A549 (cell line): ENCODE data around the gene FOXN4. TPM values are rescaled to one million over a fixed set of nuclear protein-coding genes. Genes with fewer than 3 reads are reported as not detected.

Source experiments
- ATAC-seq, 2 experiments: fragments of 200-7000 bp in 1 of 2; fragments of >200 bp in 1 of 2; cut with Nextera tagmentation in 1 of 2; cut with Tn5 transposase in 1 of 2; 3 replicates each; pipeline versions ENCODE4 v1.8.0 to v1.9.1; 2018 to 2020; ENCODE audit warnings: mild to moderate bottlenecking in 1 of 2, moderate library complexity in 1 of 2
- CTCF ChIA-PET: fragments of 300-600 bp; sonication (Branson Sonifier 250); formaldehyde crosslinking; extraction: SDS; loops from one replicate; lab custom pipeline; 2021; ENCODE audit warnings: antibody characterized with exemption, inconsistent platforms; lab: Yijun Ruan, JAX
- POLR2A ChIA-PET: fragments of 350-600 bp; formaldehyde crosslinking; extraction: SDS; loops from one replicate; lab custom pipeline; 2021; ENCODE audit warnings: antibody characterized with exemption, inconsistent platforms; lab: Yijun Ruan, JAX
- DNase-seq, 2 experiments: peaks; one replicate each; pipeline versions ENCODE4 v3.0.0 to v3.0.0-alpha.2; 2011 to 2016; ENCODE audit warnings: low read depth in 1 of 2, low spot score in 1 of 2
- FAIRE-seq: peaks from 2 replicates; lab custom pipeline; 2011; peaks lifted over from hg19 to GRCh38; lab: Jason Lieb, UNC
- H3K27ac ChIP-seq, 2 experiments: fragments of >200 bp; sonication (Bioruptor Twin); formaldehyde crosslinking; 3 replicates each; pipeline ENCODE4 v1.5.1; 2016 to 2017
- H3K4me1 ChIP-seq: fragments of >200 bp; sonication (Bioruptor Twin); formaldehyde crosslinking; 3 replicates; pipeline ENCODE4 v1.6.1; 2016
- H3K4me2 ChIP-seq: fragments of >200 bp; sonication (Bioruptor Twin); formaldehyde crosslinking; 3 replicates; pipeline ENCODE4 v1.6.1; 2016
- H3K4me3 ChIP-seq: fragments of >200 bp; sonication (Bioruptor Twin); formaldehyde crosslinking; 3 replicates; pipeline ENCODE4 v1.5.1; 2016
- H3K9me3 ChIP-seq: fragments of >200 bp; sonication (Bioruptor Twin); formaldehyde crosslinking; 3 replicates; pipeline ENCODE4 v1.6.1; 2016
- CBX8 ChIP-seq: fragments of 200-600 bp; sonication (generic); IDR thresholded peaks from 2 replicates; pipeline ENCODE4 v1.6.1; 2016
- GATA3 ChIP-seq: IDR thresholded peaks from 2 replicates; pipeline ENCODE4 v1.6.1; 2012; ENCODE audit warnings: borderline replicate concordance
- HEYL ChIP-seq: fragments of 250-450 bp; sonication (Bioruptor Pico); IDR thresholded peaks from 2 replicates; pipeline ENCODE4 v1.8.0; 2021; ENCODE audit warnings: mild to moderate bottlenecking, moderate library complexity
- KDM1A ChIP-seq: fragments of 200-600 bp; sonication (generic); IDR thresholded peaks from 2 replicates; pipeline ENCODE4 v1.6.1; 2016; ENCODE audit warnings: low read depth, mild to moderate bottlenecking
- MAFK ChIP-seq: fragments of 450-650 bp; IDR thresholded peaks from 2 replicates; pipeline ENCODE4 v1.6.1; 2014; ENCODE audit not compliant: partially characterized antibody
- SMC3 ChIP-seq: fragments of >200 bp; sonication (Bioruptor Twin); formaldehyde crosslinking; IDR thresholded peaks from 3 replicates; pipeline ENCODE4 v1.6.1; 2018; ENCODE audit warnings: inconsistent platforms
- TP53 ChIP-seq: fragments of 250-450 bp; sonication (Bioruptor Pico); IDR thresholded peaks from 2 replicates; pipeline ENCODE4 v1.5.0; 2021; ENCODE audit warnings: mild to moderate bottlenecking, moderate library complexity
- ZFP36 ChIP-seq: fragments of 450-650 bp; IDR thresholded peaks from 2 replicates; pipeline ENCODE4 v1.6.1; 2014; ENCODE audit warnings: borderline replicate concordance; ENCODE audit not compliant: partially characterized antibody
- ZSCAN20 ChIP-seq: fragments of 250-450 bp; sonication (Bioruptor Pico); IDR thresholded peaks from 2 replicates; pipeline ENCODE4 v1.8.0; 2022; ENCODE audit warnings: mild to moderate bottlenecking, moderate library complexity
- WGBS: methylation state at CpG from one replicate; pipeline ENCODE4 v1.1.6; 2017; ENCODE audit errors: missing lambda C conversion rate; 5-methylcytosine and 5-hydroxymethylcytosine counted together
- polyA plus RNA-seq, 4 experiments: library from polyadenylated mRNA; depleted of rRNA in 3 of 4; stranded (reverse); fragments of >200 nt; fragmentation: RNase III in 1 of 4; extraction: RNeasy Plus Mini Kit Qiagen cat#74134 plus additional on column Dnase treatment in 1 of 4; gene quantifications; 2 replicates in 3 of 4; 3 replicates in 1 of 4; pipeline ENCODE4 v1.2.3, GENCODE V29; 2011 to 2017
- TF ChIP-seq, protein P1 (sequence below): fragments of 450-650 bp; IDR thresholded peaks from 2 replicates; pipeline ENCODE4 v1.6.1; 2014; ENCODE audit warnings: antibody characterized with exemption
- TF ChIP-seq, protein P2 (sequence below): fragments of >200 bp; sonication (Bioruptor Twin); formaldehyde crosslinking; IDR thresholded peaks from 2 replicates; pipeline ENCODE4 v1.6.1; 2016
- TF ChIP-seq, protein P3 (sequence below): IDR thresholded peaks from 2 replicates; pipeline ENCODE4 v1.6.1; 2012; ENCODE audit warnings: low read depth, borderline replicate concordance
- TF ChIP-seq, protein P4 (sequence below): IDR thresholded peaks from 2 replicates; pipeline ENCODE4 v1.6.1; 2012

Gene FOXN4
- polyA plus RNA-seq, 2 of the 4 experiments (the other 2 are of a cell fraction) = 0.05 TPM; not detected in 1

DNA sequence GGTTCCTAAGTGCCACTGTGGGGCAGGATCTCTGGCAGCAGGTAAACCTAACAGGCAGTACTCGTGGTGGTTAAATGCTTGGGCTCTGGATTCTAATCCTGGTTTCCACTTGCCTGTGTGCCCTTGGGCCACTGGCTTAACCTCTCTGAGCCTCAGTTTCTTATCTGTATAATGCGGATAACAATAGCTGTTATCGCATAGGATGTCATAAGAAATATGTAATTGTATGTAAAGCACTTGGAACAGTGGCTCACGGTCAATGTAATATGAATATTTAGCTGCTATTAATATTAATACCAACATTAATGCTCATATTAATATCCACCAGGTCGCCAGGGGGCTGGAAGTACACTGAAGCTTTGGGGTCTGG is 16.8 kb downstream of the FOXN4 start:
- ChIA-PET POLR2A (no interaction called here), CTCF (interaction anchor here (0.6 to 2.7 kb wide), 2 partner anchors 10 to 885 kb away, joined by 3 to 15 read pairs; no protein-coding TSS in a partner anchor)
- H3K9me3 ChIP-seq = no peaks in the 10 kb centered on the region
- no peak for FAIRE-seq
- WGBS = 70% methylated on average over 5 of the region's 5 CpGs
- no peak overlapping the region for H3K27ac ChIP-seq
- ATAC-seq = no peak
- no peak overlapping the region for H3K4me2 ChIP-seq
- TF ChIP-seq KDM1A (no peak), ZFP36 (peak; percentile 24)
- no peak overlapping the region for H3K4me3 ChIP-seq
- no peaks in the 10 kb centered on the region for H3K4me1 ChIP-seq
- no peak for DNase-seq

DNA sequence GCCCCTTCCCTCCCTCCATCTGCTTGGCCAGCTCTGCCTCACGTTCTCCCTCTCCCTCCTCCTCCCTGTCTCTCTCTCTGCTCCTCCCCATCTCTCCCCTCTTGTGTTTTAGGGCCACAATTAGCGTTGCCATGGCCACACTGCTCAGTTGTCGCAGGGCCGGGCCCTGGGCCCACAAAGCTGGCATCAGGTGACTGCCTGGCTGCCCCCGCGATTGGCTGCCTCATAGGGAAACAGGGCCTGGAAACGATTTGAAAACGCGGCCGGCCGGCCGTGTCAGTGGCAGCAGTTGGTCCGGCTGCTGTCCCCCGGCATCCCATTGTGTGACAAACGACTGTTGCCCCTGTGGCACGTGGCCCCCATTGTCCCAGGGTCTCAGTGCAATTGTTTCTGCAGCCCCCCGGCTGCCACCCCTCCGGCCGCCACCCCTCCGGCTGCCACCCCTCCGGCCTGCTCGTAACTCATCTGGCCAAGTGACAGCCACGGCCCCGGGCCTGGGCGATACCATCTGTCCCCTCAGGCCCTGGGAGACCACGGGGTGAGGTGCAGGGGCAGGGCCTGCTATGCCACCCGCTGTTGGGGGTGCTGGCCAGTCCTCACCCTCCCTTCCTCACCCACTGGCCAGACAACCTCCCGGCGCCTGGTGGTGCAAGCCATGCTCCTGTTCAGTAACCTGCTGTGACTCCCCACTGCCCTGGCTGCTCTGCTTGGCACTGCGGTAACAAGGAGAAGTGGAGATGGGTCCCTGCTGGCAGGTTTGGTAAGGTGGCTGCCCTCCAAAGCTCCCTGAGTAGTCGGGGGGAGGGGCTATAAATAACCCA is 17.4 kb downstream of the FOXN4 start:
- FAIRE-seq (no peak), DNase-seq (no peak), ATAC-seq (peak; percentile 7 to 33; a peak in 3 of 6 replicates)
- Histone ChIP-seq H3K9me3 (no peaks in the 10 kb centered on the region), H3K4me3 (no peak overlapping the region), H3K4me1 (no peaks in the 10 kb centered on the region)
- ChIA-PET CTCF (interaction anchor here (0.6 to 2.7 kb wide), 2 partner anchors 10 to 885 kb away, joined by 3 to 15 read pairs; no protein-coding TSS in a partner anchor), POLR2A (no interaction called here)
- 62% methylated on average over 23 of the region's 31 CpGs for WGBS
- TF ChIP-seq, protein P1, sequence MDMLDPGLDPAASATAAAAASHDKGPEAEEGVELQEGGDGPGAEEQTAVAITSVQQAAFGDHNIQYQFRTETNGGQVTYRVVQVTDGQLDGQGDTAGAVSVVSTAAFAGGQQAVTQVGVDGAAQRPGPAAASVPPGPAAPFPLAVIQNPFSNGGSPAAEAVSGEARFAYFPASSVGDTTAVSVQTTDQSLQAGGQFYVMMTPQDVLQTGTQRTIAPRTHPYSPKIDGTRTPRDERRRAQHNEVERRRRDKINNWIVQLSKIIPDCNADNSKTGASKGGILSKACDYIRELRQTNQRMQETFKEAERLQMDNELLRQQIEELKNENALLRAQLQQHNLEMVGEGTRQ = peak; percentile 9; the same call in 1 of the 2 replicates
- no peak for TF ChIP-seq CBX8
- TF ChIP-seq, all 56 proteins: peak for 1
- H3K4me2 ChIP-seq = no peak overlapping the region
- H3K27ac ChIP-seq = no peak overlapping the region

DNA sequence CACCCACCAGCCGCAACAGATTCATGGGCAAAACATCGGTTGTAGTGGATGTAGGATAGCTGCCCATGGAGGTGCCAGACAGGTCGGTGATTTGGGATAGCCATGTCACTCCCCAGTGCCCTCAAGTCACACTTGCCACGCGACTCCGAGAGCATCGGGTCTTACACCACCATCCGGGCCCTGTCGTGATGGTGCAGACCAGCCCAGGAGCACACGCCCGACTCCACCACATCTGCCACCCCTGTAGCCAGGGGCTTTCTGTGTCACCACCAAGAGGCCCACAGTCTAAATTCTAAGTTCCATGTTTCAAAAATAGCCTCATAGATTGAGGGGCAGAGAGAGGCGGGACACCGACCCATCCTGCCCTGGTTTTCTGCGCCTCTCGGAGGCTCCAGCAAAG is 18.0 kb downstream of the FOXN4 start:
- DNase-seq = no peak
- no peak for FAIRE-seq
- TF ChIP-seq GATA3 (no peak), TP53 (CRISPR knock-in tag) (no peak), SMC3 (no peak), ZSCAN20 (no peak), HEYL (no peak), MAFK (no peak)
- TF ChIP-seq, protein P2, sequence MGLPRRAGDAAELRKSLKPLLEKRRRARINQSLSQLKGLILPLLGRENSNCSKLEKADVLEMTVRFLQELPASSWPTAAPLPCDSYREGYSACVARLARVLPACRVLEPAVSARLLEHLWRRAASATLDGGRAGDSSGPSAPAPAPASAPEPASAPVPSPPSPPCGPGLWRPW = no peak
- TF ChIP-seq, protein P3, sequence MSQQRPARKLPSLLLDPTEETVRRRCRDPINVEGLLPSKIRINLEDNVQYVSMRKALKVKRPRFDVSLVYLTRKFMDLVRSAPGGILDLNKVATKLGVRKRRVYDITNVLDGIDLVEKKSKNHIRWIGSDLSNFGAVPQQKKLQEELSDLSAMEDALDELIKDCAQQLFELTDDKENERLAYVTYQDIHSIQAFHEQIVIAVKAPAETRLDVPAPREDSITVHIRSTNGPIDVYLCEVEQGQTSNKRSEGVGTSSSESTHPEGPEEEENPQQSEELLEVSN = no peak
- ChIA-PET POLR2A (no interaction called here), CTCF (interaction anchor here (2.7 kb wide), 1 partner anchor 11 kb away, joined by 15 read pairs; no protein-coding TSS in a partner anchor)
- Histone ChIP-seq H3K4me2 (no peak overlapping the region), H3K27ac (no peak overlapping the region), H3K9me3 (no peaks in the 10 kb centered on the region), H3K4me3 (no peak overlapping the region), H3K4me1 (no peaks in the 10 kb centered on the region)
- WGBS = 84% methylated on average over 12 of the region's 15 CpGs
- ATAC-seq = peak in 1 of 2 experiments; percentile 6; a peak in 1 of 6 replicates

DNA sequence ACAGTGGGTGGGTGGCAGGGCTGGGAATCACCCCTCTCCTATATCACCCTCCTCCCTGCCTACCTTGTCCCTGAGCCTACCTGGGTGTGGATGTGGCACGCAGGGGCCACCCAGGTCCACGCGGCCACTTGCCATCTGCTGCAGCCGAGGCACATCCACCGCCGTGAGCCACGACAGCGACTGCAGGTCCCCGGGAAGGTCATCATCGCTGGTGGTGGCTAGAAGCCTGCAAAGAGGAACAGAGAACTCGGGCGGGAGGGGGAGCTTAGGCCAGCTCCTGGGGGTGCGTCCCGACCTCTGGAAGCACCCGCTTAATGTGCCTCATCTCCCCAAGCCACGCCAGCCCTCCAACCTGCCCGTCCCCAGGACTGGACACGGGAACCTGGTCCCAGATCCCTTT is 19.0 kb downstream of the FOXN4 start:
- CTCF ChIA-PET = interaction anchor here (1.3 to 2.7 kb wide), 2 partner anchors 8 to 12 kb away, joined by 3 to 15 read pairs; no protein-coding TSS in a partner anchor
- no peaks in the 10 kb centered on the region for H3K4me1 ChIP-seq
- 82% methylated on average over 18 of the region's 18 CpGs for WGBS
- H3K9me3 ChIP-seq = no peaks in the 10 kb centered on the region
- FAIRE-seq = no peak
- no peak overlapping the region for H3K4me2 ChIP-seq
- H3K4me3 ChIP-seq = no peak overlapping the region
- POLR2A ChIA-PET = no interaction called here
- ATAC-seq = no peak
- TF ChIP-seq GATA3 = no peak
- TF ChIP-seq, protein P4, sequence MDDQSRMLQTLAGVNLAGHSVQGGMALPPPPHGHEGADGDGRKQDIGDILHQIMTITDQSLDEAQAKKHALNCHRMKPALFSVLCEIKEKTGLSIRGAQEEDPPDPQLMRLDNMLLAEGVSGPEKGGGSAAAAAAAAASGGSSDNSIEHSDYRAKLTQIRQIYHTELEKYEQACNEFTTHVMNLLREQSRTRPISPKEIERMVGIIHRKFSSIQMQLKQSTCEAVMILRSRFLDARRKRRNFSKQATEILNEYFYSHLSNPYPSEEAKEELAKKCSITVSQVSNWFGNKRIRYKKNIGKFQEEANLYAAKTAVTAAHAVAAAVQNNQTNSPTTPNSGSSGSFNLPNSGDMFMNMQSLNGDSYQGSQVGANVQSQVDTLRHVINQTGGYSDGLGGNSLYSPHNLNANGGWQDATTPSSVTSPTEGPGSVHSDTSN = no peak
- TF ChIP-seq, protein P1 = no peak
- H3K27ac ChIP-seq = no peak overlapping the region
- no peak for DNase-seq
